Colonic mucosa (tissue), 4 donors: ENCODE data around the gene MAMSTR. TPM values are rescaled to one million over a fixed set of nuclear protein-coding genes. Genes with fewer than 3 reads are reported as not detected.

ENCODE experiments used
- DNase-seq: peaks from one replicate; pipeline ENCODE4 v3.0.0-alpha.2; 2020
- H3K27ac ChIP-seq: fragments of 200-600 bp; one replicate; pipeline ENCODE4 v1.8.0; 2021
- H3K27me3 ChIP-seq: fragments of 200-600 bp; one replicate; pipeline ENCODE4 v1.8.0; 2021
- H3K36me3 ChIP-seq: fragments of 200-600 bp; one replicate; pipeline ENCODE4 v1.8.0; 2021
- H3K4me1 ChIP-seq: fragments of 200-600 bp; one replicate; pipeline ENCODE4 v1.8.0; 2021; ENCODE audit warnings: mild to moderate bottlenecking
- H3K4me3 ChIP-seq: fragments of 200-600 bp; one replicate; pipeline ENCODE4 v1.8.0; 2021
- H3K9ac ChIP-seq, 2 donors: one replicate each; pipeline ENCODE4 v1.7.0; 2013; ENCODE audit warnings: control low read depth in 2 of 2, low read depth in 2 of 2, low read length in 2 of 2
- H3K9me3 ChIP-seq: fragments of 200-600 bp; one replicate; pipeline ENCODE4 v1.8.0; 2021
- CTCF ChIP-seq: fragments of 200-600 bp; IDR thresholded peaks from one replicate; pipeline ENCODE4 v1.8.0; 2022; ENCODE audit warnings: antibody characterized with exemption, mild to moderate bottlenecking
- intact Hi-C: fragments of 100-400 bp; cut with DNase I; formaldehyde crosslinking; loops from one replicate; pipeline ENCODE4 v1.14.1; 2022
- total RNA-seq, 2 donors: library from RNA; stranded (reverse); fragmentation: NEBNext Ultra II Directional in 1 of 2; extraction: Animal tissue kit (Norgen Biotek cat#: 25700) in 1 of 2; gene quantifications; one replicate each; pipeline ENCODE4 v1.2.1, GENCODE V29; 2021
- donor health status: healthy.
- donor health status: DM: no; HTN: no; CAD: no.
- donor health status: DM: no; HTN: no; CAD: no.

The MAMSTR gene
- total RNA-seq, 2 donors from 2014 or later: 0.35 to 1.2 TPM

GRCh38 chr19:48726556-48726955 is 7.0 kb upstream of the MAMSTR start:
- Histone ChIP-seq H3K36me3 (no peaks in the 10 kb centered on the region), H3K27ac (no peak overlapping the region), H3K4me3 (no peak overlapping the region), H3K4me1 (no peaks in the 10 kb centered on the region), H3K27me3 (no peaks in the 10 kb centered on the region), H3K9ac (no peak overlapping the region), H3K9me3 (no peaks in the 10 kb centered on the region)
- no peak for TF ChIP-seq CTCF
- intact Hi-C loops: no loop called here
- DNase-seq: no peak

DNA sequence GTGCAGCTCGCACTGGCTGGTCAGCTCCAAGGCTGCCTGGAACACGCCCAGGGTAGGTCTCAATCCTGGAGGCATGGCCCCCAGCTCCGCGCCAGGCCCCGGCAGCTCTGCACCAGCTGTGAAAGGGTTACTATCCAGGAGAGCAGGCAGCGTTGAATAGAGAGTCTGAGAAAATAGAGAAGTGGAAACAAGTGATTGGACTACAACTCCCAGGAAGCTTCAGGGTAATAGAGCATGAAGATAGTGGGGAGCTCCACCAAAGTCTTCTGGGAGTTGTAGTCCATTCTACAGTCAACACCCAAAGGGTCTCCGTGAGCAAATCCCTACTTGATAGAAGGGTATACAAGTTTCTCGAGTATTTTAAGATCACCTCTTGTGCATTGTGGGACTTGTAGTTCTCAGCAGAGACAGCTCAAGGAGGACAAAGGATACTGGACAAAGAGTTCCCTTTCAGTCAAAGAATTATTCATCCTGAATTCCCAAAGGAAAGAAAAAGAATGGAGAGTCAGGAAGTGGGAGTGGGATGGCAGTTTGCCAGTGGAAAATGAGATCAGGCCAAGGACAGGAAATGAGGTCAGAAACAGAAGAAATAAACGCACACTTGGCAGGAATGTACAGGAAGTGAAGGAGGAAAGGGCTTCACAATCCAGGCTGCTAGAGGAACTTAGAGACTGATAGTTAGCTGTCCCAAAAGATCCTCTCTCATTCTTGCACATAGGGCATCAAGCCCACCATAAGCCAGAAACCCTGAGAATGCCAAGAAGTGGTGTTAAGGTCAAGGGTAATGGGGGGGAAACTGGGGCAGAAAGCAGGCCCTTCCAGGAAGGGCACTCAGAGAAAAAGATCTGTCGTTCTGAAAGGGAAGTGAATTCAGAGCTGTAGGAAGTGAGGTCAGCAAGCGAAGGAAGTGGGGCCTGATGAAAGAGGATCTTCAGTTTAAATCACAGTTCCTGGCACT is 5.5 kb upstream of the MAMSTR start:
- no peaks in the 10 kb centered on the region for H3K36me3 ChIP-seq
- intact Hi-C loops: no loop called here
- TF ChIP-seq CTCF: no peak
- no peak overlapping the region for H3K4me3 ChIP-seq
- H3K9ac ChIP-seq: no peak overlapping the region
- no peaks in the 10 kb centered on the region for H3K9me3 ChIP-seq
- no peaks in the 10 kb centered on the region for H3K4me1 ChIP-seq
- peak overlapping the region; percentile 46 for H3K27ac ChIP-seq
- DNase-seq: peak; percentile 66
- no peaks in the 10 kb centered on the region for H3K27me3 ChIP-seq

GRCh38 chr19:48722196-48722708 is 2.7 kb upstream of the MAMSTR start:
- H3K27ac ChIP-seq: no peak overlapping the region
- H3K27me3 ChIP-seq: no peaks in the 10 kb centered on the region
- H3K9ac ChIP-seq: no peak overlapping the region
- no peak for DNase-seq
- no peak for TF ChIP-seq CTCF
- H3K9me3 ChIP-seq: no peaks in the 10 kb centered on the region
- intact Hi-C loops: no loop called here
- no peaks in the 10 kb centered on the region for H3K36me3 ChIP-seq
- no peak overlapping the region for H3K4me3 ChIP-seq
- no peaks in the 10 kb centered on the region for H3K4me1 ChIP-seq

- intact Hi-C loops: no loop called here
- no peaks in the 10 kb centered on the region for H3K27me3 ChIP-seq
- no peaks in the 10 kb centered on the region for H3K36me3 ChIP-seq
- H3K4me3 ChIP-seq: peak overlapping the region; percentile 42
- DNase-seq: peak; percentile 99
- TF ChIP-seq CTCF: no peak
- H3K27ac ChIP-seq: peak overlapping the region; percentile 73
- H3K9ac ChIP-seq: peak overlapping the region; percentile 38 to 62
- no peaks in the 10 kb centered on the region for H3K4me1 ChIP-seq
- H3K9me3 ChIP-seq: no peaks in the 10 kb centered on the region
Measured at GRCh38 chr19:48720613-48721296, 1.2 kb upstream of the MAMSTR start.

- no peaks in the 10 kb centered on the region for H3K9me3 ChIP-seq
- H3K27me3 ChIP-seq: no peaks in the 10 kb centered on the region
- H3K4me1 ChIP-seq: peaks cover 5% of the 10 kb centered on the region
- peak overlapping the region in 1 of 2 donors; percentile 62 for H3K9ac ChIP-seq
- no peak for TF ChIP-seq CTCF
- DNase-seq: no peak
- intact Hi-C loops: no loop called here
- H3K4me3 ChIP-seq: no peak overlapping the region
- H3K36me3 ChIP-seq: no peaks in the 10 kb centered on the region
- H3K27ac ChIP-seq: no peak overlapping the region
Measured at GRCh38 chr19:48720251-48720612, 707 bp upstream of the MAMSTR start.
